PC-9 (cell line): ENCODE results near the gene GJD2.

Experiments used
- EZH2 ChIP-seq: fragments of 200-600 bp; sonication (generic); IDR thresholded peaks from 2 replicates; pipeline ENCODE4 v1.8.0; 2017; ENCODE audit warnings: antibody characterized with exemption, low read depth
- TF ChIP-seq, protein P1 (sequence below): fragments of 200-600 bp; sonication (generic); conservative IDR thresholded peaks from 2 replicates; pipeline ENCODE4 v1.6.1; 2017; ENCODE audit warnings: mixed run types, antibody characterized with exemption, mild to moderate bottlenecking, moderate library complexity

DNA sequence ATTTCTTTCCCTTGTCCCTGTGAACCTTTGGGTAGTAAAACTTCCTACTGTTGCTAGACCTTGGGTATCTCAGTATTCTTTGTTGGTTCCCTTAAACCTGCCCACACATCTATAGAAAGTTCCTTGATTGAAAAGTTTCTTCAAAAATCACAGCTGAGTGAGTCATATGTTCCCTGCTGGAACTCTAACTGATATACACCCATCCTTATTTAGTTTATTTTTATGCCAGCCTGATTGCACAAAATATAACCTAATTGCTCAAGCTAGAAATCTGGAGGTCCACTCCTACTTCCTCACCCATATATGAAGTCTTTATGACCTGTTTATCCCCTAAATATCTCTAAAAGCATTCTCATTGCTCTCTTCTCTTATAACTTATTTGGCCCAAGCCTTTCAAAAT lies 13.7 kb upstream of the GJD2 start:
- TF ChIP-seq EZH2, result no peak
- TF ChIP-seq, protein P1, sequence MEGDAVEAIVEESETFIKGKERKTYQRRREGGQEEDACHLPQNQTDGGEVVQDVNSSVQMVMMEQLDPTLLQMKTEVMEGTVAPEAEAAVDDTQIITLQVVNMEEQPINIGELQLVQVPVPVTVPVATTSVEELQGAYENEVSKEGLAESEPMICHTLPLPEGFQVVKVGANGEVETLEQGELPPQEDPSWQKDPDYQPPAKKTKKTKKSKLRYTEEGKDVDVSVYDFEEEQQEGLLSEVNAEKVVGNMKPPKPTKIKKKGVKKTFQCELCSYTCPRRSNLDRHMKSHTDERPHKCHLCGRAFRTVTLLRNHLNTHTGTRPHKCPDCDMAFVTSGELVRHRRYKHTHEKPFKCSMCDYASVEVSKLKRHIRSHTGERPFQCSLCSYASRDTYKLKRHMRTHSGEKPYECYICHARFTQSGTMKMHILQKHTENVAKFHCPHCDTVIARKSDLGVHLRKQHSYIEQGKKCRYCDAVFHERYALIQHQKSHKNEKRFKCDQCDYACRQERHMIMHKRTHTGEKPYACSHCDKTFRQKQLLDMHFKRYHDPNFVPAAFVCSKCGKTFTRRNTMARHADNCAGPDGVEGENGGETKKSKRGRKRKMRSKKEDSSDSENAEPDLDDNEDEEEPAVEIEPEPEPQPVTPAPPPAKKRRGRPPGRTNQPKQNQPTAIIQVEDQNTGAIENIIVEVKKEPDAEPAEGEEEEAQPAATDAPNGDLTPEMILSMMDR, result no peak
